ENCODE data around the gene SLC28A3. TPM values are rescaled to one million over a fixed set of nuclear protein-coding genes. Genes with fewer than 3 reads are reported as not detected.

SLC28A3 gene
- total RNA-seq, 2 donors from 2014 or later = 0.11 TPM; not detected in 1

GRCh38 chr9:84264307-84265029 lies 76.1 kb downstream of the SLC28A3 start:
- peaks cover 51% of the 10 kb centered on the region for H3K27me3 ChIP-seq (ENCODE audit: control insufficient read depth, insufficient read depth, low read length, poor library complexity, severe bottlenecking)
- TF ChIP-seq CTCF (conservative IDR thresholded peaks at IDR 0.05) = no peak
- no peaks in the 10 kb centered on the region for H3K4me1 ChIP-seq (ENCODE audit: control insufficient read depth, insufficient read depth, low read length)
- H3K4me3 ChIP-seq (ENCODE audit: low read length) = no peak overlapping the region
- H3K9me3 ChIP-seq (ENCODE audit: control insufficient read depth, low read length) = no peaks in the 10 kb centered on the region
- WGBS, 2 experiments (ENCODE audit: insufficient coverage in 1 of 2, insufficient read length in 1 of 2) = 97 to 100% methylated on average over 2 to 3 of the region's 3 CpGs
- no peak overlapping the region for H3K9ac ChIP-seq (ENCODE audit: extremely low read depth, low read length, poor library complexity, severe bottlenecking)
- Mint-ChIP-seq H3K4me3 (no peak overlapping the region), H3K27ac (no peak overlapping the region), H3K9me3 (no peaks in the 10 kb centered on the region), H3K4me1 (peaks cover 17% of the 10 kb centered on the region), H3K36me3 (ENCODE audit: low read depth) (no peaks in the 10 kb centered on the region), H3K27me3 (ENCODE audit: insufficient read depth) (peaks cover 59% of the 10 kb centered on the region)
- no peak for DNase-seq
- H3K27ac ChIP-seq (ENCODE audit: low read depth, low read length) = no peak overlapping the region
- no peaks in the 10 kb centered on the region for H3K36me3 ChIP-seq (ENCODE audit: control insufficient read depth, insufficient read depth, low read length)

- no peak overlapping the region for H3K4me3 Mint-ChIP-seq
- 32 to 44% methylated on average over 8 to 13 of the region's 13 CpGs for WGBS, 2 experiments (ENCODE audit: insufficient coverage in 1 of 2, insufficient read length in 1 of 2)
These were observed 79.3 kb downstream of the SLC28A3 start for GRCh38 chr9:84261070-84261746.

GRCh38 chr9:84258371-84258770 lies 82.2 kb downstream of the SLC28A3 start:
- H3K27ac Mint-ChIP-seq = no peak overlapping the region

More at GRCh38 chr9:84261070-84261746, 79.3 kb downstream of the SLC28A3 start:
- Histone ChIP-seq H3K4me1 (ENCODE audit: control insufficient read depth, insufficient read depth, low read length) (no peaks in the 10 kb centered on the region), H3K27ac (ENCODE audit: low read depth, low read length) (no peak overlapping the region), H3K36me3 (ENCODE audit: control insufficient read depth, insufficient read depth, low read length) (no peaks in the 10 kb centered on the region), H3K4me3 (ENCODE audit: low read length) (no peak overlapping the region), H3K27me3 (ENCODE audit: control insufficient read depth, insufficient read depth, low read length, poor library complexity, severe bottlenecking) (peaks cover 35% of the 10 kb centered on the region), H3K9me3 (ENCODE audit: control insufficient read depth, low read length) (no peaks in the 10 kb centered on the region), H3K9ac (ENCODE audit: extremely low read depth, low read length, poor library complexity, severe bottlenecking) (no peak overlapping the region)
- H3K27ac Mint-ChIP-seq = no peak overlapping the region
- peaks cover 41% of the 10 kb centered on the region for H3K27me3 Mint-ChIP-seq (ENCODE audit: insufficient read depth)
- TF ChIP-seq CTCF (conservative IDR thresholded peaks at IDR 0.05) = peak; percentile 96
- peak; percentile 93 for DNase-seq
- no peaks in the 10 kb centered on the region for H3K36me3 Mint-ChIP-seq (ENCODE audit: low read depth)
- H3K4me1 Mint-ChIP-seq = peaks cover 32% of the 10 kb centered on the region
- no peaks in the 10 kb centered on the region for H3K9me3 Mint-ChIP-seq

More at GRCh38 chr9:84258371-84258770, 82.2 kb downstream of the SLC28A3 start:
- Mint-ChIP-seq H3K4me3 (no peak overlapping the region), H3K9me3 (no peaks in the 10 kb centered on the region), H3K36me3 (ENCODE audit: low read depth) (no peaks in the 10 kb centered on the region), H3K27me3 (ENCODE audit: insufficient read depth) (peaks cover 16% of the 10 kb centered on the region), H3K4me1 (peaks cover 49% of the 10 kb centered on the region)
- Histone ChIP-seq H3K4me3 (ENCODE audit: low read length) (no peak overlapping the region), H3K9me3 (ENCODE audit: control insufficient read depth, low read length) (no peaks in the 10 kb centered on the region), H3K9ac (ENCODE audit: extremely low read depth, low read length, poor library complexity, severe bottlenecking) (no peak overlapping the region), H3K4me1 (ENCODE audit: control insufficient read depth, insufficient read depth, low read length) (peaks cover 11% of the 10 kb centered on the region), H3K36me3 (ENCODE audit: control insufficient read depth, insufficient read depth, low read length) (no peaks in the 10 kb centered on the region), H3K27me3 (ENCODE audit: control insufficient read depth, insufficient read depth, low read length, poor library complexity, severe bottlenecking) (peaks cover 7% of the 10 kb centered on the region), H3K27ac (ENCODE audit: low read depth, low read length) (no peak overlapping the region)
- DNase-seq = no peak
- no peak for TF ChIP-seq CTCF (conservative IDR thresholded peaks at IDR 0.05)
- WGBS, 2 experiments (ENCODE audit: insufficient coverage in 1 of 2, insufficient read length in 1 of 2) = 65 to 81% methylated on average over 6 to 9 of the region's 9 CpGs
